GM21390 (cell line): ENCODE measurements around the gene GTPBP3.
"Not testable (repeated sequence)": the region's sequence is repeated elsewhere in the genome, so short reads cannot be mapped to it uniquely, and the experiment has no call there.

Source experiments
- ATAC-seq: cut with Tn5 transposase; IDR thresholded peaks from one replicate; pipeline ENCODE4 v1.9.1; 2021; ENCODE audit not compliant: unreplicated experiment

The GTPBP3 gene, protein sequence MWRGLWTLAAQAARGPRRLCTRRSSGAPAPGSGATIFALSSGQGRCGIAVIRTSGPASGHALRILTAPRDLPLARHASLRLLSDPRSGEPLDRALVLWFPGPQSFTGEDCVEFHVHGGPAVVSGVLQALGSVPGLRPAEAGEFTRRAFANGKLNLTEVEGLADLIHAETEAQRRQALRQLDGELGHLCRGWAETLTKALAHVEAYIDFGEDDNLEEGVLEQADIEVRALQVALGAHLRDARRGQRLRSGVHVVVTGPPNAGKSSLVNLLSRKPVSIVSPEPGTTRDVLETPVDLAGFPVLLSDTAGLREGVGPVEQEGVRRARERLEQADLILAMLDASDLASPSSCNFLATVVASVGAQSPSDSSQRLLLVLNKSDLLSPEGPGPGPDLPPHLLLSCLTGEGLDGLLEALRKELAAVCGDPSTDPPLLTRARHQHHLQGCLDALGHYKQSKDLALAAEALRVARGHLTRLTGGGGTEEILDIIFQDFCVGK

DNA sequence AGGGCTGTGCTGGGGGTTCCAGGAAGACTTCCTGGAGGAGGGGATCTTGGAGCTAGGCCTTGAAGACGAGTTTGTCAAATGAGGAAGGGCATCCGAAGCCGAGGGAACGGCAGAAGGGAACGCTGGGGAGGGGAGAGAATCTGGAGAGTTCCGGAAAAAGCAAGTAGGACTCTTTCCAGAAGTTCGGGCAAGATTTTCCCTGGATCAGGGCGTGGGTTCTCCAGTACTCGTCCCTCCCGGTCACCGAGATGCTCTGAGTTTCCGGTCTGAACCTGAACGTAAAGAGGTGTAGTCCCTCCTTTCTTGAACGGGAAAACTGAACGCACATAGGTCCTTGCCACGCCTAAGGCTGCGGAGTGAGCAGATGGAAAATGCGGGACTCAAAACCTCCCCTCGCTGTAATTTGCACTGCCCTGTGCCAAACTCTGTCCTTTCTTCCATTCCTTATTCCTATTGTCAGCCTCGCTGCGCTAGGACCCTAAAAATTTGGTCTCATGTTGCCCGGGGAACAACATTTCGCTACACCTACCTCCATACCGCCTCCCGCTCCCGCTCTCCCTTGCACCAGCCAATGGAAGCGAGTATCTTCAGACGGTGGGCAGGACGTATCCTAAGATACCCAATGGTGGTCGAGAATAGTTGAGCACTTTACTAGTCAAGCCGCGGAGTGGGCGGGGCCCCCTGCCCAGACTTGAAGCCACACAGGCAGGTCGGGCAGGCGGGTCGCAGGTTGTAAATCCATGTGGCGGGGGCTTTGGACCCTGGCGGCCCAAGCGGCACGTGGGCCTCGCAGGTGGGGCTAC is at the start of gene GTPBP3:
Gene GTPBP3, plus strand, starts transcription at position 682 of the 803 bp plus-strand sequence. Its CDS starts 59 bp downstream, at position 741.
- ATAC-seq = peak; percentile 76

DNA sequence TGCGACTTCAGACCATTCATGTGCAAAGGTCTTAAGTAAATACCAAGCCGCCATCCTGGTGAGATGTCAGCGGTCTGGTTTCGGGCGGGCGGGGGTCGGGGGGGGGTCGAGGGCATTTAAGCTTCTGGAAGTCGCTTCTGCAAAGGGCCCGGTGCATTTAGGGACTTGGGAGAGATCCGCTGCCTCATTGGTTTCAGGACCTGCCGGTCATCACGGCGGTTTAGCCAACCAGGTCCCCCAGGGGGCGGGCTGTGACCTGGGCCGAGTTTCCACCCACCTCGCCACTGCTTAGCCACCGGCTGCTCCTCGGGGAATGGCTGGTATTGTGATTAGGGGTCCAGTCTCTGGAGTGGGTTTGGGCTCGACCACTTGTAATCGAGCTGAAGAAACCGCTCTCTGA is 47.9 kb upstream of the GTPBP3 start:
- ATAC-seq = no peak

DNA sequence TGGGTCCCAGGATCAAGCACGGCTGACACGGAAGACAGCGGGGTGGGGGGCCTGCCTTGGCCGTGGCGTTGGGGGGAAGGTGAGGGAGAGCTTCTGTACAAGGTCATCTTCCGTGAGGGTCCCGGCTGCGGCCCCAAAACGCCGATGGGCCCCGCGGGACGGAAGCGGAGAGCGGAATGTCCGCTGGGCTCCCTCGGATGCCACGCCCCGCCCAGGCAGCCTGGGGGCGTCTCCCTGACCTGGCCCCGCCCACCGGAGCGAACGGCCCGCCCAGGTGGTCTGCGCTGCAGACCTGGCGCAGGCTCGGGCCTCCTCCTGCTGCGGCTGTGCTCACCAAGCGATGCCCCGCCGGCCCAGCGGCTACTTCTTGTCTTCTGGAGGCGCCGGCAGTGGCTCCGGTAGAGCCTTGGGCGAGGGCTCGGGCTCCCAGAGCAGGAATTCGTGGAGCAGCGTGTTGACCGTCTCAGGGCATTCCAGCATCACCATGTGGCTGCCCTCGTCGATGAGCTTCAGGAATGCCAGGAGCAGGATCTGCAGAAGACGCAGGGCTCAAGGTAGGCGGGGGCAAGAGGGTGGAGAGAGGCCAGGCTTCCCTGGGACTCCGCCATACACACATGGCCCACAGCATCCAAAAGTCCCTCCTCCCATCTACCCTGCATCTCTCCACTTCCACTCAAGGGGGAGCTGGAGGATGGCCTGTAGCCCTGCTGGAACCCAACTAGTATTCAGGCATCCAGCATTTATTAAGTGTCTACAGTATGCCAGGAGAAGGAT is 44.9 kb upstream of the GTPBP3 start:
- ATAC-seq = peak; percentile 73

DNA sequence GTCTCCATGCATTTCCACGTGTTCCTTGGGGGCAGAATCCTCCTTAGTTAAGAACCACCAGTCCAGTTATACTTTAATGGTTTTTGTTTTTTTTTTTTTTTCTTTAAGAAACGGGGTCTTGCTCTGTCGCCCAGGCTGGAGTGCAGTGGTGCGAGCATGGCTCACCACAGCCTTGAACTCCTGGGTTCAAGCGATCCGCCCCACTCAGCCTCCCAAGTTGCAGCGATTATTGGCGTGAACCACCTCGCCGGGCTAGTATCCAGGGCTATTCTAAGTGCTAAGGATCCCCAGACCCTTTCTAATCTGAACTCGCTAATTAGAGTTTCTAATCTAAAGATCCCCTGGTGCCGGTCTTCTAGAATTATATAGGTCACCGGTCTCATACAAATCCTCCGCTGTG is 43.7 kb upstream of the GTPBP3 start:
- no peak for ATAC-seq

DNA sequence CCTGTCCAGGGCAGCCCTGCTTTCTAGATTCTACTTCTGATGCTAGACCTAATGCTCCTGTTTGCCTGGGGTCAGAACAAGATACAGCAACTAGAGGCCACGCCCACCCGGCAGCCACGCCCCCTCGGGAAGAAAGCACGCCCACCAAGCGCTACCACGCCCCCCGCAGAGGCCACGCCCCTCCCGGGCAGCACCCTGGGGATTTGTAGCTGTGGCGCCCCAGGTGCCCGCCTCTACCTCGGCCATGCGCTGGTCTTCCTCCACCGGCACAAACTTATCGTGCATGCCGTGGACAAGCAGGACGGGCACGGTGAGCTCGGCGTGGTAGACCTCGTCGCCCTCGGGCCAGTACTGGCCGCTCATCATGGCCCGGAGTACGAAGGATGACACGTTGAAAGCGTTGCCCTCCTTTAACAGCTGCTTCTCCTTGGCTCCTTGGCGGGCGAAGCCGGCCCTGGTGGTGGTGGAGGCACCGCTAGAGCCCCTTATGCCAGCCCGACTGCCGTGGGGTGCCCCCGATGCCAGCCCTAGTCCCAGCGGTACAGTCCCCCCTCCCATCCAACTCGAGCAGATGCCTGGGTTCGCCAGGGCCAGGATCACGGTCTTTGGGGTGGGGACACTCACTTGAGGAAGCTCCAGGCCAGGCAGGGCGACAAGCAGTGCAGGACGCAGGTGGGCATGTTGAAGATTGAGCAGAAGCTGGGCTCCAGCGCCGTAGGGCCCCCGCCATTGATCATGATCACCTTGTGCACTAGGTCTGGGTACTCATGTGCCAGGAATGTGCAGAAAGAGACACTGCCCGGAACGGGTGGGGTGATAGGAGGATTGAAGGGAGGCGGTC is 43.1 kb upstream of the GTPBP3 start:
- no peak for ATAC-seq

DNA sequence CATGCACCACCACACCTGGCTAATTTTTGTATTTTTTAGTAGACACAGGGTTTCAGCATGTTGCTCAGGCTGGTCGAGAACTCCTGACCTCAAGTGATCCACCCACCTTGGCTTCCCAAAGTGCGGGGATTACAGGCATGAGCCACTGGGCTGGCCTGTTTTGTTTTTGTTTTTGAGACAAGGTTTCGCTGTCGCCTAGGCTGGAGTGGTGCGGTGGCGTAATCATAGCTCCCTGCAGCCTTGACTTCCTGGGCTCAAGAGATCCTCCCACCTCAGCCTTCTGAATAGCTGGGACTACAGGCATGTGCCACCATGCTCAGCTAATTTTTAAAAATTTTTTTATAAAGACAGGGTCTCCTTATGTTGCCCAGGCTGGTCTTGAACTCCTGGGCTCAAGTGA is 41.8 kb upstream of the GTPBP3 start:
- not testable (repeated sequence) for ATAC-seq

DNA sequence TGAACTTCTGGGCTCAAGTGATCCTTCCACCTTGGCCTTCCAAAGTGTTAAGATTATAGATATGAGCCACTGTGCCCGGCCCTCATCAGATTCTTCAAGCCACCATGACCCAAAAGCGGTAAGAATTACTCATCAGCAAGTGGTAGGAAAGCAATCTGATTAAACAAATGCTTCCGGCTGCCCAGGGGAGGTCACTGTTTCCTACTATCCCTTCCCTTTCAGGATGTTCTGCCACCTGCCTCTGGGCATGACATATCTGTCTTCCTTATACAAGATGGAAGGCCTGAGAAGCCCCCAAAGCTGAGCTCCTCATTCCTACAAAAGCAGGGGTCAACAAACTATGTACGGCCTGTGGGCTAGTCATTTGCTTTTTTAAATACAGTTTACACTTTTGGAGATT is 41.1 kb upstream of the GTPBP3 start:
- ATAC-seq = no peak

DNA sequence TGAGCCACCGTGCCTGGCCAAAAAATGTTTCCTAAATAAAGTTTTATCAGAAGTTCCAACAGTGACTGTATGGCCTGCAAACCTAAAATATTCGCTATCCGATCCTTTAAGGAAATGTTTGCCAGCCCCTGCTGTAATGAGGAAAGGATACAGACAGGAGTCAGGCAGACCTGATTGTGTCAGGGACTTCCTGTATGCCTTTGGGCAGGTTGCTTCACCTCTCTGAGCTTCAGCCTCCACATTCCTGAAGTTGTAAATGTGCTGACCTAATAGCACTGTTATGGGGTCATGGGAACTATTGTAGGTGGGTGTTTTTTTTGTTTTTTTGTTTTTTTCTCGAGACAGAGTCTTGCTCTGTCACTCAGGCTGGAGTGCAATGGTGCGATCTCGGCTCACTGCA is 40.4 kb upstream of the GTPBP3 start:
- no peak for ATAC-seq

DNA sequence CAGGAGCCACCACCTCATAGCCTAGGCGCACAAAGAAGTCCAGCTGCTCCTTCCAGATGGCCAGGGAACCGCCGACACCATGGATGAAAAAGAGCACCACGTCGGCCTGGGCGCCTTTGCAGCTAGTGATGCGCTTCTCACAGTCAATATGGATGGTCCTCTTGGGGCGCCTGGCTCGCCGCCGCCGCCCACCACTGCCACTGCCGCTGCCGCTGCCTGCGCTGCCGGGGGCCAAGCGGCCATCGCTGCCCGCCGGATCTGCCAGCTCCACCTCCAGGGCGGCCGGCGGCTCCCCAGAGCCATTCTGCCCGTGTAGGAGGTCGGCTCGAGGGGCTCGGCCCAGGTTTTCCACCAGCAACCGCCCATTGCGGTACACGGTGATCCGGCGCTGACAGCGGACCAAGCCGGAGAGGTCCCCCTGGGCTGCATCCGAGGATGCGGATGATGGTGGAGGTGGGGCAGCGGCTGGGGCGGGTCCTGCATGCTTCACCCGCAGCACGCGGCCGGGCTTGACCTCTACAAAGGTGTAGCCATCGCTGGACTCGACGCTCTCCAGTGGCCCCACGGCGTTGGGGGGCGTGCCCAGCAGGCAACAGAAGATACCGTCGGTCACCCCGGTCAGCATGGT is 36.2 kb upstream of the GTPBP3 start:
- no peak for ATAC-seq

DNA sequence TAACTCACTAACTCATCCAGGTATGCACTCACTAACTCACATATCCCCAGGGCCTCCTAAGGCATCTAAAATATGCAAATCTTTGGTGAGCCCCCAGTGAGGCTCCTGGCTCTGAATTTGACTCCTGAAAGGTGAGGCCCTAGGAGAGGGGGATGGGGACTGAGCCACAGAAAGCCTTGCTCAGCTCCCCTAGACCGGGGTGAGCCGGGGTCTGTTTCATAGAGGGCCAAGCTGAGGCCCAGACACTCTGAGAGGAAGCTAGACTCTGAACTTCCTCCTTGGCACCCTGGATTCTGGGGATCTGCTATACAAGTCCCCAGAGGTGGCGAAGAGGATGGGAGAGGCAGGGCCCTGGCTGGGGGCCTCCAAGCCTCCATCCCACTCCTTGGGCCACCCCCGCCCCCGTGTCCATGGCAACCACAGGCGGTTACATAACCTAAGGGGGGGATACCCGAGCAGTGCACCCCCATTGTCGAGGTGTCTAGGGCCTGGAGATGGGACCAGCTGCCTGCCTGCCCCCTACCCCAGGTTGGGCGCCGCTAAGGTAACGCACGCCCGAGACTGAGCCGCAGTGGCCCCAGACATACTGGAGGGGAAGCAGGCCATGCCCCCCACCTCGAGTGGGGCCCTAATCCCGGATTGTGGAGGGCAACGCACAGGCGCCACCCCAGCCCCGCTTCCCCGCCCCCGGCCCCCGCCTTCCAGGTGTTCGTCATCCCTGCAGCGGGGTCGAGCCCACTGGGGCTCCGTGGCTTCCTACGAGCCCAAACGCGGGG is 34.8 kb upstream of the GTPBP3 start:
- ATAC-seq = no peak

DNA sequence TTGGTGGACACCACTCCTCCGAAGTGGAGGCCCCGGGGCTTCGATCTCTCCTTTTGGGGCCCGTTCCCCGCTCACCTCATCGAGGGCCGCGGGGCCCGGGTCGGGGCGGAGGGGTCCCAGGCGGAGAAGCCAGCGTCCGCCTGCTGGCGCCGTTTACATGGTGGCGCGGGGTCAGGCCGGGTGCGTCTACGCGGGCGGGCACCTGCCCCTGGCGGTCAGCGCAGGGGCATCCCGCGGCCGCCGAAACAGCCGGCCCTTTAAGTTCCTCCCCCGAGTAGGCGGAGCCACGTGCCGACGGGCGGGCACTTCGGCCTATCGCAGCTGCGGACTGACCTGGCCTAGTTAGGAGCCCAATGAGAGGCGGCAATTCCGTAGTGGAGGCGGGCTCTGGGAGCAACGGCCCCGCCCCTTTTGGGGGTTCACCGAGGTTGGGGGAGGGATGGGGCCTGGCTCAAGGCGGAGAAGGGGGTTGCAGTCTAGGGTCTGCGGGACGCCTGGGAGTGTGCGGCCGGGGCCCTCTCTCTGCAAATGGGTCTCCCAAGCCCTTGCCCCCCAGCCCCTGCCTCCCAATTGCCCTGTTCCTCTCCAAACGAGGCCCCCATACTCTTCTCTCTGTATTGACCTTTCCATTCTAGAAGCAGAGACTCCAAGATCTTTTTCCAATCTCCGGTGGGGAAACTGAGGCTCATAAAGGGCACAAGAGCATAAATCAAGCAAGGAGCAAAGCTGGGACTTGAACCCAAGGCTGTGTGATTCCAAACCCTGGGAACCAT is 34.0 kb upstream of the GTPBP3 start, which contains the start of gene ABHD8:
Gene ABHD8, minus strand, starts transcription at position 259 of the 773 bp plus-strand sequence. CDS start 1,809 bp downstream, outside the sequence.
- ATAC-seq = peak; percentile 46

DNA sequence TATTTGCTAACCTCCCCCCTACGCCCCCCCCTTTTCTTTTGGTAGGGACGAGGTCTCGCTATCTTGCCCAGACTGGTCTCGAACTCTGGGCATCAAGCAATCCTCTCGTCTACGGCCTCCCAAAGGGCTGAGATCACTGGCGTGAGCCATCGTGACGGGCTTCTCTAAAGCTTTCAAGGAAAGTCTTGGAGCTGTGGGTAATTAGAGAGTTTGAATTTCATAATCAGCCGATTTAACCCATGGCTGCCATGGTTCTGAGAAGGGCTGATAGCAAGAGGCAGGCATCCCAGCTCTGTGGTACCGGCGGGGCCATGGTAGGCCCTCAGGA is 33.4 kb upstream of the GTPBP3 start:
- no peak for ATAC-seq

DNA sequence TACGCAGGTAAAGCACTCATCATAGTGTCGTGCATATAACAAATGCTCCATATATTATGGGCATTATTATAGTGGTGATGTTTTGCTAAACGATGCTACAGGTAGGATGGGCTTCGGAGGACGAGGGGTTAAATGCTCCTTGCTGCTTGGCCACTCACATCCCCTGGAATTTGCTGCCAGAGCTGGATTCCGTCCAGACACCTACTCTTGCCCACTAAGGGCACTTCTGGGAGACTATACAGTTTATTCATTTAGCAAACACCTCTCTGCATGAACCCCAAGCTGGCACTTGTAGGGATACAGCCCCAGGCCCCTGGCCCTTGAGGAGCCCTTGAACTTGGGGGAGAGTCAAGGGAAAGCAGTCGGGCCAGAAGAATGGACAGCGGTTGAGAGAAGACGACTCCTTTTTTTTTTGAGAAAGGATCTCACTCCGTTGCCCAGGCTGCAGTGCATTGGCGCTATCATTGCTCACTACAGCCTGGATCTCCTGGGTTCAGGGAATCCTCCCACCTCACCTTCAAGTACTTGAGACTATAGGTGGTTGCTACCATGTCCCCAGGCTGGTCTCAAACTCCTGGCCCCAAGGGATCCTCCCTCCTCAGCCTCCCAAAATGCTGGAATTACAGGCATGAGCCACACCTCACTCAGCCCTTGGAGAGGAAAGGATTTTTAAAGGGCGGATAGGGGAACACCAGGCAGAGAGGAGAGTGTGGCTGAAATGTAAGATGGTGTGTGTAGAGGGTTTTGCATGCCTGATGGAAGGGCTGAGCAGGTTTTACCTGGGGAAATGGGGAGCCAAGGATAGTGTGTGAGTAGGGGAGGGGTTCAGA is 32.8 kb upstream of the GTPBP3 start:
- ATAC-seq = no peak

DNA sequence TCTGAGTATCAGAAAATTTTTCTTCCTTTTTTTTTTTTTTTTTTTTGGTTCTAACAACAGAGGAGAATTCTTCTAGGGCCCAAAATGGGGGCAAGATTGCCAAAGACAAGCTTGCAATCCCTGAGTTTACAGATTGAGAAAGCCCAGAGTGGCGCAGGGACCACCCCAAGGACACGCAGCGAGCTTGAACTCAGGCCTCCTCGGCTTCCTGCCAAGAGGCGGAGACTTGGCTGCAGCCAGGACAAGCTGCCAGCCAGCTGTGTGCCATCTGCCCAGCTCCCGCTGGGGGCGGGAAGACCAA is 32.2 kb upstream of the GTPBP3 start:
- no peak for ATAC-seq

DNA sequence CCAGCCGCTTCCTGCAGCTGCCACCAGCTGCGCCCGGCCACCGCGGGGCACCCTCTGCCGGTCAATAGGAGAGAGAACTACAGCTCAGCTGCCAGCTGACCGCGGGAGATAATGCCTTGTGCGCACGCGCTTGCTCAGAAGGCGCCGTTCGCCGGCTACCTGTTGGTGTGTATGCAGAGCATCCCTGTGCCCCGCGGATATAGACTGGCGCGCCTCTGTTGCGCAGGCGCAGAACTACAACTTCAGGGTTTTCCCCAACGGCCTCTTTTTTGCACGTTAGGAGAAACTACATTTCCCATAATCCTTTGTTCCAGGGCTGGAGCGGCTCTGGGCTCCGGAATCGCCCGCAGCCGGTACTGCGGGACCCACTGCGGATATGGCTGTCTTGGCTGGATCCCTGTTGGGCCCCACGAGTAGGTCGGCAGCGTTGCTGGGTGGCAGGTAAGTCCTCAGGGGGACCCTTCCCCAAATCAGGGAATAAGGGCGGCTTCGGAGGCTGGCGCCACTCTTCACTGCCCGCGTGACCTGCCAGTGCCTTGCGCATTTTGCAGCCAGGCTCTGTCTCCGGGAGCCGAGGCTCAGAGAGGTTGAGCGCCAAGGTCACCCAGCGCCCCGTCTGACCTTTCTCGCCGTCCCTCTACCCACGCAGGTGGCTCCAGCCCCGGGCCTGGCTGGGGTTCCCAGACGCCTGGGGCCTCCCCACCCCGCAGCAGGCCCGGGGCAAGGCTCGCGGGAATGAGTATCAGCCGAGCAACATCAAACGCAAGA is 31.7 kb upstream of the GTPBP3 start, which contains the start of gene MRPL34:
Gene MRPL34, plus strand, starts transcription at position 356 of the 768 bp plus-strand sequence. Its CDS starts 21 bp downstream, at position 377.
- ATAC-seq = peak; percentile 57

DNA sequence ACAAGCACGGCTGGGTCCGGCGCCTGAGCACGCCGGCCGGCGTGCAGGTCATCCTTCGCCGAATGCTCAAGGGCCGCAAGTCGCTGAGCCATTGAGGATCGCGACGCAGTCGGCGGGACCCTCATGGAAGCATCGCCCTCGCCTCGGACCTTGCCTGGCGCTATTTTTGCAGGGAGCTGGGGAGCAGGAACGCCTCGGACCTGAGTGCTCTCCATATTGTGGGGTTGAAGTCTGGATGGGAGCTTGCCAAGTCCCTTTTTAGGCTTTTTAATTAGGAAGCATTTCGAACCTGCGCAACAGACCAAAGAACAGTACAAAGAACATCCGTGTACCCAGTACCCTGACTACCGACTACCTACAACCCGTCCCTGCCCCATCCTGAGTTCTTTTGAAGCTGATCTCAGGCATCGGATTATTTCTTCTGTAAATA is 31.1 kb upstream of the GTPBP3 start:
- no peak for ATAC-seq

DNA sequence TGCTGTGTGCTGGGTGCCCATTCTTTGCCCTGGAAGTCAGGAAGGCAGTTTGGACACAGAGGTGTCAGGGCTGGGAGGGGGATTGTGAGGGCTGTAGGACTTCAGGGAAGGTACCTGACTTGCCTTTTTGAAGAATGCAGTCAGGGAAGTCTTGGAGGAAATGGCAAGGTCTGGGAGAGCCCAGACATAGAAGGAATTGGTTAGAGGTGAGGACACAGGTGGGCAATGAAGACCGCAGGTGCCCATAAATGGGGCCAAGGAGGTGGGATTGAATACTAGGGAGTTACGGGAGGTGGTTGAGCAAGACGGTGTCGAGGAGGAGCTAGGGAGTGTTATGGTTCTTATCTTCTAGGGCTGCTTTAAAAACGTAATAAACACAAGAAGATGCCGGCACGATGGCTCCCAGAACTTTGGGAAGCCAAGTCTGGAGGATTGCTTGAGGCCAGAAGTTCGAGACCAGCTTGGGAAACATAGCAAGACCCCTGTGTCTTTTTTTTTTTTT is 29.4 kb upstream of the GTPBP3 start:
- ATAC-seq = no peak
